C4-2B (cell line): ENCODE measurements around the gene PCDH9.

Experiments used
- ZFX ChIP-seq: fragments of 450-650 bp; IDR thresholded peaks from 2 replicates; pipeline ENCODE4 v1.6.1; 2017
- TF ChIP-seq, protein P1 (sequence below): fragments of 450-650 bp; conservative IDR thresholded peaks from 2 replicates; pipeline ENCODE4 v1.5.1; 2017; ENCODE audit warnings: mild to moderate bottlenecking

DNA sequence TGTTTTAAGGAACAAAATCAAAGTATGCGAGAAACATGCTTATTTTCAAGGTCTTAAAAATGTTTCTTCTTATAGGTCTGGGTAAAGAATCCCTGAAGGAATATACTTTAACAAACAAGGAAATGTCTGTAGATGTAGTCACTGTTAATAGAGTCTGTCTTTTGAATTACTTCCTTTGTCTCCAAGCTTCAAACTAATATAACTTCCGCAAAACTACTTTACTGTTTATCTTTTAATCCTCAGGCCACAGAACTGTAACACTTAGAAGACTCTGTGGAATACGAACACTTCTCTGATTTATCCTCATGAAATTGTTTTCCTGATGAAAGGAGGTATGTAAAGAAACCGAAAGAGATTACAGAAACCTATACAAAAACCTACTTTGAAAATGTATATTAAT lies 316.0 kb downstream of the PCDH9 start:
- TF ChIP-seq, protein P1, sequence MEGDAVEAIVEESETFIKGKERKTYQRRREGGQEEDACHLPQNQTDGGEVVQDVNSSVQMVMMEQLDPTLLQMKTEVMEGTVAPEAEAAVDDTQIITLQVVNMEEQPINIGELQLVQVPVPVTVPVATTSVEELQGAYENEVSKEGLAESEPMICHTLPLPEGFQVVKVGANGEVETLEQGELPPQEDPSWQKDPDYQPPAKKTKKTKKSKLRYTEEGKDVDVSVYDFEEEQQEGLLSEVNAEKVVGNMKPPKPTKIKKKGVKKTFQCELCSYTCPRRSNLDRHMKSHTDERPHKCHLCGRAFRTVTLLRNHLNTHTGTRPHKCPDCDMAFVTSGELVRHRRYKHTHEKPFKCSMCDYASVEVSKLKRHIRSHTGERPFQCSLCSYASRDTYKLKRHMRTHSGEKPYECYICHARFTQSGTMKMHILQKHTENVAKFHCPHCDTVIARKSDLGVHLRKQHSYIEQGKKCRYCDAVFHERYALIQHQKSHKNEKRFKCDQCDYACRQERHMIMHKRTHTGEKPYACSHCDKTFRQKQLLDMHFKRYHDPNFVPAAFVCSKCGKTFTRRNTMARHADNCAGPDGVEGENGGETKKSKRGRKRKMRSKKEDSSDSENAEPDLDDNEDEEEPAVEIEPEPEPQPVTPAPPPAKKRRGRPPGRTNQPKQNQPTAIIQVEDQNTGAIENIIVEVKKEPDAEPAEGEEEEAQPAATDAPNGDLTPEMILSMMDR, result no peak
- no peak for TF ChIP-seq ZFX
